ENCODE results near the gene LUZP2.
A peak's percentile ranks its signal among the peaks of the same experiment; 100 is the strongest.

The LUZP2 gene

DNA sequence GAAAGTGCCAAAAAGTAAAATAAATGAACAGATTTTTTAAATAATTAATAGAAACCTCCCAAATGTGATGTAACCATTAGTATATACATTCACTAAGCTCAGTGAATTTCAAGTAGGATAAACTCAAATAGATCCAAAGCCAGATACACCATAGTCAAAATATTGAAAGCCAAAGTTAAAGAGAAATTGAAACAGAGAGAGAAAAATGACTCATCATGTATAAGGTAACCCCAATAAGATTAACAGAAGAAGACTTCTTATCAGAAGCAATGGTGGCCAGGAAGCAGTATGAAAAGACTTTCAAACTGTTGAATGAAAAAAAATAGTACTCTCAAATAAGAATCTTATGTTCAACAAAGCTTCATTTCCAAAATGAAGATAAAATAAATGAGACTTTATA is 70.5 kb downstream of the LUZP2 start:
- no peak for DNase-seq (ENCODE audit: low read depth)

DNA sequence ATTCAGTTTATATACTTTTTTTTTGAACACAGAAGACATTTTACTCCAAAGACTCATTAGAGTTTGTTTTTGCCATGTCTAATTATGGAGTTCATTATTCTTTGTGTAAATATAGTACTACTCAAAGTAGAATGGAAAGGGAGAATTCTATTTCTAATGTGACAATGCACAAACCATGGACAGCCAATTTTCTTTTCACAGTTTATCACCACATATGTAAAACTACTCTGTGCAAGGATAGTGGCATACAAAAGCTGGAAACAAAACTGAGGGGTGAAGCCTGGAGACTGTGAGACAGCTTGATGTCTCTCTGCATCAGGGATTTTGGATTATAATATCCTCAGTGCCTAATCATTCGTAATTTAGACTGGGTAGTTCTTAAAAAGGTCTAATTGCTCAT is 75.5 kb downstream of the LUZP2 start:
- DNase-seq (ENCODE audit: low read depth), result no peak

DNA sequence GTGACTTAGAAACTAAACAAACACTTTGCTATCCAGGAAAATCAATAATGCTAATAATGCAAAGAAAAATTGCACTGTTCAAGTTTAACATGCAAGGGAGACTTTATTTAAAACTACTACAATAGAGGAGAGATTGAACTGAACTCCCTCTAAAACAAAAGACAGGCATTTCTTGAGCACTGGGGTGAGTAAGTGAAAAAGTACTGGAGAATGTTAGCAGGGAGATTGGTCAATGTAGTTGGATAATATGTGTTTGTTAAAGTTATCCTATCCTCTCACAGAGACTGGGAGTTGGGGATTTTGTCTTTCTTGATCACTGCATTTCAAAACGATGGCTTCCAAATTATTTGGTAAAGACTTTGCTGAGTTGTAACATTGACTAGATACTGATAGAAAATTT is 77.6 kb downstream of the LUZP2 start:
- peak; percentile 57 for DNase-seq (ENCODE audit: low read depth)

DNA sequence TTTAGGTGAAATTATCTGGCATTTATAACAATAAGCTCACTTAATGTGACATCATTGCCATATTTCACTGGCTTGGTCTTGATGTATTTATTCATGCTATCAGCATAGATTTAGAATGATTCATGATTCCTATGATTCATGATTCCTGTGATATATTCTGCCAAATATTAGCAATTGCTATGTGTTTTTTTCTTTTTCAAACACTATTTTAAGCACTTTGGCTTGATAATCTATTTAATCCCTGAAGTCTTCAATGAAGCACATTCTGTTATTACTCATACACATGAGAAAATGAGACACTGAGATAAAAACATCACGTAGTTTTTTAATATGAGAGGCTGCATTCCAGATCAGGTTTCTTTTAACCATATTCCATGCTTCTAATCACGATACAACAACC is 78.5 kb downstream of the LUZP2 start:
- DNase-seq (ENCODE audit: low read depth), result peak; percentile 88

DNA sequence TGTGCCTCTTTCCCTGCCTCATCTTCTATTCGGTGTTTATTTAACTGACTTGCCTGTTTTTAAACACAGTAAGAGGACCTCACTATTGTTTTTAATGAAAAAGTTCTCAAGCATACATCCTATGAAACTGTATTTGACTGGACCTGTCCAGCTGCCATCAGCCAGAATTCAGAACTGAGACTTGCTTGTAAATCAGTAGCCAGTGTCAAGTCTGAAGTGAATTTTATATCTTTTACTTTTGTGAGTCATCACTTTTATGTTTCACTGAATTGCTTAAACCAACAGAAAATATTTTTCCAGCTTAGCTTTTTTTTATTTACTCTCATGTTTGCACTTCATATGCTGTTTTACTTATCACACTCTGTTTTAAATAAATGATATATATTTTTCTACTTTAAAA is 88.3 kb downstream of the LUZP2 start:
- peak; percentile 38 for DNase-seq (ENCODE audit: low read depth)

DNA sequence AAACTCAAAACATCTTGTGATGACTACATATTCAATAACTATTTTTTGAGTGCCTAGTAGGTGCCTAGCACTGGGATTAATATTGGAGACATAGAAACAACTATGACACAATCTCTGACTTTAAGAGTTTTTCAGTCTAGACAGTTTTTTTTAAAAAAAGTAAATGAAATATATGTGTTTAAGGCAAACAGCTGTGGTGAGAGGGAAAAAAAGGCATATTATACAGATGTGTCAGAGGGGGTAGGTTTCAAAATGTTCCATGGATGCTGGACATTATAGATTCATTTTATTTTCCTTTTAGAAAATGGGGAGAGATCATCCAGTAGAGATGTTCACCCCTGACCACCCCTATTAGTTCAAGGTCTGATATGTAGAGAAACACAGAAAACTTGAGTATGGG is 90.8 kb downstream of the LUZP2 start:
- DNase-seq (ENCODE audit: low read depth), result peak; percentile 41

DNA sequence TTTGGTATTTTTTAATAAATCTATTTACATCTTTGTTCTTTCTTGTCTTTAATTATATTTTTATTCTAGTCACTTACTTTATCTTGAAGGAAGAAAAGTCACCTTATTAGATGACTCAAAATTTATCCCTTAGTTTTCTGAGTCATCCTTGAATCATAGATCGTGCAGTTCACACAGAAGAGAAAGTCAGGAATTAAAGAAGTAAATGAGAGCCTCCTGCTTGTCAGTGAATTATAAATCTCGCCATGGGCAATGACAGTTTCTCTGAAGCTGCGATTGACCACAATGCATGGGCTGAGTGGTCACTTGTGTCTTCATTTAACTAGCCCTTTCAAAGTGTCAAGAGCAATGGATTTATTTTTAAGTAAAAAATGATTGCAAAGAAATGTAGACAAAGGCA is 91.2 kb downstream of the LUZP2 start:
- DNase-seq (ENCODE audit: low read depth), result peak; percentile 71

DNA sequence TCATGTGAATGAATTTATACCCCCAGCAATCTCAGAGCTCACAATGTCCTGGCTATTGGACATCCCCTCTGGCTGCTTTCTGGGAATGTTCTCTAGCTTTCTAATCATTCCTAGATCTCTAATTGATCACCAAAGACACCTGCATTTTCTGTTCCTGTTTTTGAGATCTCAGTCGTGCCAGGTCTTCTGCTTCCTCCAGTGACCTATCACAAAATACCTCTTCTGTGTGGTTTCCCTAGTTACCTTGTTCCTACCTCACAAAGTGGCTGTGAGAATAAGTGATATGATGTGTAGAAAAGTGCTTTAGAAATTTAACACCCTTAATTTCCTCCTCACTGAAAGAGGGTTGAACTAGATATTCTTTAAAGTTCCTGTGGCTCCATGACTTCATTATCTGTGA is 92.2 kb downstream of the LUZP2 start:
- DNase-seq (ENCODE audit: low read depth), result no peak

DNA sequence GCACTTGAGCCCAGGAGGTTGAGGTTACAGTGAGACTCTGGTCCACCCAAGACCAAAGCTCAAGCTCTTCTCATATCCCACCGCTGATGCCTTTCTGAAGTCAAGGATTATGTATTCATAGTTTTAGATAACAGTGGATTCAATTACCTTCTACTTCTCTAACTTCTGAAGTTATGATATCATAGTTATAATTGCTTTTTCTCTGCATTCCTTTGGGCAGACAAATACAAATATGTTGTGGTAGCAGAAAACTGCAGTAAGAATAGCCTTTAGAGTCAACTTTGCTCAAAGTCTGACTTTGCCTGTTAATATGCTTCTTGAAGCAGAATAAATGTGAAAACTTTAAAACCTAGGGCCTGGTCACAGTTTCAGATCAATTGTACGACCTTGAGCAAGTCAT is 94.4 kb downstream of the LUZP2 start:
- peak; percentile 28 for DNase-seq (ENCODE audit: low read depth)

DNA sequence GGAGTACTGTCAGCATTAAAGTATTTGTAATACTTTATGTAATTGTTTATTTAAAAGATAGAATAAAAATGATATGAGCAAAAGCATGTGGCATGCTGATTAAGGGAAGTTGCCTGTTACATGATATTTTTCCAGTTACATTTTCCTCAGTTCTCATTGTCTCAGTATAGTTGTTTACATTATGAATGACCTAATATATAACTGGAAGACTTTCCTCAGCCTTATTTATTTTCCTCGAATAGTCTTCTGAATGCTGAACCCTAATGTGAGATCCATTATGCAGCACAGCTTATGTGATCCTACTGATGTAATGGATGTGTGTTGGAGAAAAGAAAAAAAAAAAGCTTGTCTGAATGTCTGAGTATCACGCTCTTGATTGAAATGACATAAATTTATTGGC is 95.5 kb downstream of the LUZP2 start:
- DNase-seq (ENCODE audit: low read depth), result peak; percentile 65

DNA sequence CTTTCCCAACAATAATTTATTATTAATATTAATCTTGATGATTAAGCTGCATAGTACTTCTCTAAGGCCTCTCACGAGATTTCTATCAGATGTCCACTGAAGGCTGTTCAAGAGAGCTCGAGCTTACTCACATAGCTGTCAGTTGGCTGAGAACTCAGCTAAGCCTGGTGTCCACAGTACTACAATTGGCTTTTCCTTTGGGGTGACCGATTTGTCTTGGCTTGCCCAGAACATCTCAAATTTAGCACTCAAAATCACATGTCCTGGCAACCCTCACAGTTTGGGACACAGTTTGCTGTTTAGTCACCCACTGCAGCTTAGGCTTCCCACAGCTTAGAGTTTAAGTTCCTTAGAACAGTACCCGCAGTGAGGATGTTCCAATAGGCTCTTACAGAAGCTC is 96.5 kb downstream of the LUZP2 start:
- DNase-seq (ENCODE audit: low read depth), result no peak

DNA sequence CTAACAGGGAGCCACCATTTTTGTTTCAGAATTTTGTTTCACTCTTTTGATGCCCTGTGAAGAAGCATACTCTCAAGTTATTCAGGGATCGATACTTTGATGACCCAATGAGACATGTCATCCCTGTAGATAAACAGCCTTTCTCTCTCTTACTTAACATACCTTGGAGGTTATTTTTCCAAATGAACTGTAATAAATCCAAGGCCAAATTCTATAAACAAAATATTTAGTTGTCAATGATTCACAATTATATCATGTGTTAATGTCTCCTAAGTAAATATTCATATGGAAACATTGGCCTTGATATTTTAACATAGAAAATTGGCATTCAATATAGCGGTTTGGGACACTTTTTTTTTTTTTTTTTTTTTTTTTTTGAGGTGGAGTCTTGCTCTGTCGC is 97.5 kb downstream of the LUZP2 start:
- no peak for DNase-seq (ENCODE audit: low read depth)

DNA sequence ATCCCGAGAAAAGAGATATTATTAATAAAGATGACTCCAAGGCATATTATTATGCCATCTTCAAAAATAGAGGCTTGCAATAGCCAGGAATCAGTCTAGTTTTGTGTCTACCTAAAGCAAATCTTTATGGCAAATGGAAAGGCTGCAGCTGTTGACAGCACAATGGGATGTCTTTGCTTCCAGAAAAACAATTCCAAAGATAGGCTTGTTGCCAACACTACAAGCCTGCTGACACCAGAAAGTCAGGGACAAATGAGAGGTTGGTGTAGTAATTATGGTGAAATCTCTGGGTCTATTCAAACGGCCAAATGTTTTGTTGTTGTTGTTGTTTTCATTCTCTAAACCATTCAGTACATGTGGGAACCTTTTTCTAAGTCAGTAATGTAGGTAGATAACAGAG is 101.8 kb downstream of the LUZP2 start:
- no peak for DNase-seq (ENCODE audit: low read depth)

DNA sequence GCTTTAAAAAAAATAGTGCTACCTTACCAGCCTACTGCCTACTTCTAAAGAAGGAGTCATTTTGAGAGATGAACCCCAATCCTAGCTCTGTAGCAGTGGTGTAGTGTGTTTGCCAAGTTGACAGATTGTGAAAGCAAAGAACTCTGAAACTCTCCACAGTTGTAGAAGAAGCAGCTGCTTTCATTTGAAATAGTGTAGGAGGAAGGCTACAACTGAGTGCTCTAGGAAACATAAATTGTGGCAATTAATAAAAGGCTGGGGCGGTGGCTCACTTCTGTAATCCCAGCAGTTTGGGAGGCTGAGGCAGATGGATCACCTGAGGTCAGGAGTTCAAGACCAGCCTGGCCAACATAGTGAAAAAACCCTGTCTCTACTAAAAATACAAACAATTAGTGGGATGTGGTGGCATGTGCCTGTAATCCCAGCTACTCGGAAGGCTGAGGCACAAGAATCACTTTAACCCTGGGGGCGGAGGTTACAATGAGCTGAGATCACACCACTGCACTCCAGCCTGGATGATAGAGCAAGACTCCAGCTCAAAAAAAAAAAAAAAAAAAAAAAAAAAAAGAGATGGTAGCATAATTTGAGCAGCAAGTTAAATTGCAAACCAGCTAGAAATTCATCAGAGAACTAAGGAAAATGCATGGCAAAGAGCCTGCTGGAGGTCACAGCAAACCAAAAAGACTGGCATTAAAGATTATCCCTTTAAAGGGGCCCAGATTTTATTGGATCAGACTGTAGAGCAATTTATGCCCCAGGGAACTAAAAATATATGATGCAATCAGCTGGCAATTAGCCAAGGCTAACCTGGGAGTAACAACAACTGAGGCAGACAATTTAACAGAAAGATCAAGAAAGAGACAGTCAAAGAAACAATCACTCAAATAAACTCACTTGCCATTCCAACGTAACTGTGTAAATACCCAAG is 112.6 kb downstream of the LUZP2 start:
- DNase-seq (ENCODE audit: low read depth), result no peak

DNA sequence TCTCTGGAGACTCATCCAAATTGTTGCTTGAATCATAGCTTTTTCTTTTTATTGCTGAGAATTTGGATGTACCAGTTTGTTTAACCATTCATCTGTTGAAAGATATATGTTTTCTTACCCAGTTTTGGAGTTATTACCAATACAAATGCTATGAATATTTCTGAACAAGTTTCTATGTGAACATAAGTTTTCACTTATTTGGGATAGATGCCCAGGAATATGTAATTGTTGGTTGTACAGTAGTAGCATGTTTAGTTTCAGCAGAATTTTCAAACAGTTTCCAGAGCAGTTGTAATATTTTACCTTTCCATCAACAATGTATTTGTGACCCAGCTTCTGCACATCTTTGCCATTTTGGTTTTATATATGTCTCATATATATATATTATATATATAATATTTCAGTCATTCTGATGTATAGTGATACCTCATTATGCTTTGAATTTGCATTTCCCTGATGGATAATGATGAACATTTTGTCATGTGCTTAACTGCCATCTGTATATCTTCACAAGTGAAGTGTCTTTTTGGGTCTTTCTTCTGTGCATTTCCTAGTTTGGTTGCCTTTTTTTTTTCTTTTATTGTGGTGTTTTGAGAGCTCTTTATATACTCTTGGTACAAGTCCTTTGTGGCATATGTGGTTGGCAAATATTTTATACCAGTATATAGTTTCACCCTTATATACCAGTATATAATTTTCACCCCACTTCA is 118.8 kb downstream of the LUZP2 start:
- no peak for DNase-seq (ENCODE audit: low read depth)

DNA sequence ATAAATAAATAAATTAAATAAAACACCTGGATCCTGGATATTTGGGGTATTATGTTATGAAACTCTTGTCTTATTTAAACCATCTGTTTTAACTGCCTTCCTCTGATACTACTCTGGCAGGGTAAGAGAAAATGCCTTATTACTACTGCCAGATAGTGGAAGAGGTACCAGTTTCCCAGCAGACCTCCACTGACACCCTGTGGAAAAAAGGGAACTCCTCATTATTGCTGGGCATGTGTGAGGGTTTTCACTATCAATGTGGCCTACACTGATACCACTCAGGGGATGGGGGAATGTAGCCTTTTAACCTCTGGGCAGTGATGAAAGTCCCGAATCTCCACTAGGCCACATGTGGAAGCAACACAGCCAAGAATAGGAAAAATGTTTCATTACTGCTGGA is 121.0 kb downstream of the LUZP2 start:
- no peak for DNase-seq (ENCODE audit: low read depth)

DNA sequence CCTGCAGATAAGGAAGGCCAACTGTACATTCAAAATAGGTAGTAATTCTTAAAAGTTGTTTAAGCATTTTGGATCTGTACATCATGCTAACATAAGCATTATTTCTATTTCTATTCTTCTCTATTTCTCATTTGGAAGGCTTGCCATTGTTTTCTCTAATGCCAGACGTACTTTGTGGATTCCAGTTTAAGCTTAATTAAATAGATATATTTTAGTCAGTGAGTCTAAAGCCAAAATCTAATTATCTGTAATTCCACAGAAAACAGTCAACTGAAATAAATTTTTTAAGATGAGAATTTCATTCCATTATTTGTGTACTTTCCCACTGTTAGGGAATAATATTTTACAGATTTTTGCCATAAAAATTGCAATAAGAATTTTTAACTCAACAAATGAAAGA is 123.0 kb downstream of the LUZP2 start:
- DNase-seq (ENCODE audit: low read depth), result no peak

DNA sequence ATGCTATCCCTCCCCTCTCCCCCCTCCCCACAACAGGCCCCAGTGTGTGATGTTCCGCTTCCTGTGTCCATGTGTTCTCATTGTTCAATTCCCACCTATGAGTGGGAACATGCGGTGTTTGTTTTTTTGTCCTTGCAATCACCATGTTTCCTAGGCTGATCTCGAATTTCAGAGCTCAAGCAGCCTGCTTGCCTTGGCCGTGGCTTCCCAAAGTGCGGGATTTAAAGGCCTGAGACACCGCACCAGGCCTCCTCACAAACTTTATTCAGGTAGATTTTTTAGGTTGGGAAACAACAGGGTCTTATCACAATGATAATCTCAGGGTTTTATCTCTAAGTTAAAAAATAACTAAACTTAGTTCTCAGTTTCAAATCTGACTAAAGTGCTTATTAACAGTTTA is 125.4 kb downstream of the LUZP2 start:
- no peak for DNase-seq (ENCODE audit: low read depth)

DNA sequence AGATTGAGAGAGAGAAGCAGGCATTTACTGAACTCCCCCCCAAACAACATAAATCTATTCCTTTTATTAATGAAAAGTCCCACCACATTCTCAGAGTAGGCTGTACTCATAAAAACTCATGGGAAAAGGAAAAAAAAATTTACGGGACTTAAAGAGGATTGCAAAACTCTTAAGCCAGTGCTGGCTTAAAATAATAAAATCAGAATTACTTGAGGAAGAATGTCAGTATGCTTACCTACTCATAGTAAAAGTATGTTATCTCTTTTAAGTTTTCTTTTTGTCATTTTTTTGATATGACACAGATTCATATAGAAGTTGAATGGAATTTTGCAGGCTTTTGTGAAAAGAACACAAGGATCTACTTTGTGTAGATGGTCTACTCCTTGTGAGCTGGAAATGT is 126.3 kb downstream of the LUZP2 start:
- peak; percentile 66 for DNase-seq (ENCODE audit: low read depth)

DNA sequence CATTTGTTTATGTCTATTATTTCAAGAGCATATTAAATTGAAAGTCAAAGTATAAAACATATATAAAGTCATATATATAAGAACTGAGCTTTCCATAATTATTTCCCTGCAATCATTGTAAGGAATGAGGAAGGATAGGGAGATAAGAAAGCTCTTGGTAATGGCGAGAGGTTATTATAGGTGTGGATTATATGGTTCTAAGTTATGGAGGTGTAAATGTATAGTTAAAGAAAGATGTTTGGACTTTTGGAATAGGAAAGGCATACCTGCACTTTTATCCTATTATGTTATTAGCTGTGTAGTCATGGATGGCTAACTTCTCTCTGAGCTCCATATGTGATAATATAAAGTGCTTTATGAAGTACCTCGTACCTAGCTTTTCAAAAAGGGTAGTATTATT is 127.6 kb downstream of the LUZP2 start:
- DNase-seq (ENCODE audit: low read depth), result no peak

DNA sequence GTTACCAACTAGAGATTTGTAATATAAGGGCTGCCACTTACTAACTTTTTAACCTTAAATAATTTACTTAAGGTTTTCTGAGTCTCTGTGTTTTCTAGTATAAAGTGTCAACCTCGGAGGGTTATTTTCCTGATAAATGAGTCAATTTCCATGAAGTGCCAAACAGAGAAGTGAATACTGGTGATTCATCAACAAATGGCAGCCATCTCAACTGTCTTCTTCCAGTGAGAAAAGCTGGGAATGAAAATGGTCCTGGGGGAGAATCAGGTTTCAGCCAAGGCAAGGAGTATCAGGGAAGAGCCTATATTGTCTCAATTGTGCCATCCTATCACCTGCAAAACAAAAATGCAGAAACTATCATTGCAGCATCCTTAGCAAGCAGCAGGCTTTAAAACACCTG is 129.1 kb downstream of the LUZP2 start:
- no peak for DNase-seq (ENCODE audit: low read depth)

DNA sequence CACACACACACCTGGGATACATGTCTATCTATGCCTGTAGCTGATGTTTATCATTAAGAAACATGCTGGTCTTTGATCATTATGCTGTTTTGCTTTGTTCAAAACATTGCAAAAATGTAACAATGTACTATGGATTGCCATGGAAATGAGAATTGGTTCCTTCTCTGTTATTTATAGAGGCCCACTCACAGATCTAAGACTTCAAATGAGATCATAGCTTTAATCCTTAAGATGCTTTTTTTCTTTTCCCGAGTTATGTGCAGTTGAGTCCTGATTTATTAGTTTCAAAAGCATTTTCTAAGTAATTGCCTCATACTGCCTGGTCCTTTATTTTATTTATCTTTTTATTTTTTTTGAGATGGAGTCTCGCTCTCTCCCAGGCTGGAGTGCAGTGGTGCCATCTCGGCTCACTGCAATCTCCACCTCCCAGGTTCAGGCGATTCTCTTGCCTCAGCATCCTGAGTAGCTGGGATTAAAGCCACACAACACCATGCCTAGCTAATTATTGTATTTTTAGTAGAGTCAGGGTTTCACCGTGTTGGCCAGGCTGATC is 131.4 kb downstream of the LUZP2 start:
- DNase-seq (ENCODE audit: low read depth), result no peak

DNA sequence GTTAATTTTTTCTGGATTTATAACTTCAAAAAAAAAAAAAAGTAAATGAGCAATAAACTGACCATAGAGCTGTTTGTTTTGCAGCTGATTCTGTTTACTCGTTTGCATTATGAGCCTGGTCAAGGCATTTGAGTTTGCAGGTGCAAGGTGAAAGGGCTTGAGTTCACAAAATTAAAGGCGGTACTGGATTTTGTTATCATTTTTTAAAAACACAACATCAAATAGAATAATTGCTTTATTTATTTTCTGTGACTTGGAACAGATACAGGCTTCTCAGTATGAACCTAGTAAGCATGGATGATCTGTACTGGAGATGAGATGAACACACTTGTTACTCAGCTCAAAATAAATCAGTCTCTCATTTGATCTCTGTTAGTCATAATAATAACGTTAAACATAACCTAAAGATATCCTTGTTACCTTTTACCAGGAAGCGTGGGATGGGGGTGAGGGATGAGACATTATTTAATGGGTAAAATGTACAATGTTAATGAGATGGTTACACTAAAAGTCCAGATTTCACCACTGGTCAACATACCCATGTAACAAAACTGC is 137.8 kb downstream of the LUZP2 start:
- DNase-seq (ENCODE audit: low read depth), result no peak
